Sigmoid colon (tissue), 7 donors: ENCODE data around the gene CACNG6. TPM values are rescaled to one million over a fixed set of nuclear protein-coding genes. Genes with fewer than 3 reads are reported as not detected.

Experiments
- DNase-seq: peaks from one replicate; pipeline ENCODE4 v3.0.0-alpha.2; 2019
- H3K27ac ChIP-seq, 4 donors: fragments of 200-600 bp; sonication (generic); one replicate each; pipeline ENCODE4 v1.5.1; 2016 to 2019; ENCODE audit warnings: mild to moderate bottlenecking in 1 of 4
- H3K27me3 ChIP-seq, 3 donors: fragments of 200-600 bp; sonication (generic); one replicate each; pipeline ENCODE4 v1.5.1; 2019; ENCODE audit warnings: mild to moderate bottlenecking in 1 of 3
- H3K36me3 ChIP-seq, 4 donors: fragments of 200-600 bp; sonication (generic); one replicate each; pipeline ENCODE4 v1.5.1; 2016 to 2019
- H3K4me1 ChIP-seq, 4 donors: fragments of 200-600 bp; sonication (generic); one replicate each; pipeline ENCODE4 v1.5.1; 2017 to 2019
- H3K4me3 ChIP-seq, 4 donors: fragments of 200-600 bp; sonication (generic); one replicate each; pipeline ENCODE4 v1.5.1; 2017 to 2019; ENCODE audit warnings: mild to moderate bottlenecking in 2 of 4, moderate library complexity in 1 of 4
- H3K9me3 ChIP-seq, 4 donors: fragments of 200-600 bp in 3 of 4; sonication (generic) in 3 of 4; one replicate each; pipeline versions ENCODE4 v1.5.1 to v1.6.1; 2013 to 2019
- CTCF ChIP-seq, 4 experiments: fragments of 450-650 bp in 3 of 4; fragments of 200-600 bp in 1 of 4; IDR thresholded peaks; one replicate each; pipeline ENCODE4 v1.5.1; 2016 to 2019; ENCODE audit warnings: antibody characterized with exemption in 4 of 4, mild to moderate bottlenecking in 3 of 4, moderate library complexity in 2 of 4
- EP300 ChIP-seq, 4 donors: sonication (generic); formaldehyde crosslinking; IDR thresholded peaks; one replicate each; pipeline ENCODE4 v1.6.1; 2017; ENCODE audit warnings: antibody characterized with exemption in 4 of 4
- POLR2A ChIP-seq, 2 donors: fragments of 450-650 bp; IDR thresholded peaks; one replicate each; pipeline ENCODE4 v1.6.1; 2016; ENCODE audit warnings: antibody characterized with exemption in 2 of 2, mild to moderate bottlenecking in 2 of 2, moderate library complexity in 2 of 2
- POLR2AphosphoS5 ChIP-seq, 4 donors: sonication (generic); formaldehyde crosslinking; IDR thresholded peaks; one replicate each; pipeline ENCODE4 v1.6.1; 2017; ENCODE audit warnings: antibody characterized with exemption in 4 of 4
- WGBS, 2 donors: extraction: QIAGEN DNeasy Blood & Tissue Kit; methylation state at CpG; one replicate each; pipeline ENCODE4 v1.1.7; 2013; 5-methylcytosine and 5-hydroxymethylcytosine counted together
- intact Hi-C: fragments of 100-400 bp; cut with DNase I; formaldehyde crosslinking; loops from one replicate; pipeline ENCODE4 v1.15.1; 2023
- polyA plus RNA-seq, 3 donors: library from polyadenylated mRNA; stranded (reverse); fragments of 200-250 nt; gene quantifications; one replicate each; pipeline ENCODE4 v1.2.3, GENCODE V29; 2013
- total RNA-seq, 4 donors: library from RNA; depleted of rRNA; stranded (reverse); fragments of >200 nt; gene quantifications; one replicate each; pipeline ENCODE4 v1.1.0, GENCODE V29; 2016
- donor health status: healthy with polysubstance abuse.
- donor health status: Bipolar disorder and iron deficiency.
- donor health status: healthy.

Gene CACNG6
- total and polyA plus RNA-seq, 7 donors, result not detected

DNA sequence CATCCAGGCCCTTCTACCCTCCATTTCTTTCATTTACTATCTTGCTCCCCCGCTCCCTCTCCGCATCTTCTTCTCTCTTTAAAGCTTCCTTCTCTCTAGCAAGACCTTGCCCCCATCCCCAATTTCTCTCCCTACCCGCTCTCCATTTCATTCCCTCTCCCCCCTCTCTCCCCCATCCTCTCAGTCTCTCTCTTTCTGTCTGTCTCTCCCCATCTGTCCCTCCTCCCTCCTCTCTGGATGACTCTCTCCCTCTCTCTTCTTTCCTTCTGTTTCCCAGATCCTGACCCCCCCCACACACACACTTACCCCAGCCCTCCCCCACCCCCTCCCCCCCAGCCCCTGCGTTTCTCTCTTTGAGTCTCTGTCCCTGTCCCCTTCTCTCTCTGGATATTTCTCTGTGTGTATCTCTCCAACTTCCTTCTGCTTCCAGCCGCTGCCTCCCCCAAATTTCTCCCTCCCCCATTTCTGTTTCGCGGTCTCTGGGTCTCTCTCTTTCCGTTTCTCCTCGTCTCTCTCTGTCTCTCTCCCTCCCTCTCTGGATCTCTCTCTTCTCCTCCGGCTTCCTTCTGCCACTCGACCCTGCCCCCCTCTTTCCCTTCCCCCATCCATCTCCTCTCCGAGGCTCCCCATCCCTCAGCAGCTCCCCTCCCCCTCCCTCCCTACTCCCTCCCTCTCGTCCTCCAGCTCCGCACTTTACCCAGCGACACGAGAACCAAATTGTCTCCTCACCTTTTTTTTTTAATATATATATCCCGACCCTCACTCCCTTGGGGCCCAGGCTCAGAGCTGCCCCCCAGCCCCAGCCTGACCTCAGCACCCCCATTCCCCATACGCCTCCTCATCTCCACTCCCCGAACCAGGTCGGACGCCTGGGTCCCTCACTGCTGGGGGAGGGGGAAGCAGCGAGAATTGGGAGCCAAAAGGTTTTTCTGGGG, 32.3 kb upstream of the CACNG6 start:
- no peak for TF ChIP-seq CTCF (IDR thresholded peaks at IDR 0.05)
- TF ChIP-seq POLR2A (IDR thresholded peaks at IDR 0.05), result no peak
- TF ChIP-seq POLR2AphosphoS5 (IDR thresholded peaks at IDR 0.05), result no peak
- TF ChIP-seq EP300 (IDR thresholded peaks at IDR 0.05), result no peak
- Histone ChIP-seq H3K9me3 (no peaks in the 10 kb centered on the region), H3K27me3 (peaks cover 25 to 90% (median 61%) of the 10 kb centered on the region in 3 donors), H3K4me1 (no peaks in the 10 kb centered on the region), H3K27ac (no peak overlapping the region), H3K36me3 (no peaks in the 10 kb centered on the region), H3K4me3 (no peak overlapping the region)
- intact Hi-C loops, result no loop called here
- no peak for DNase-seq
- 3 to 8% methylated on average over 22 of the region's 22 CpGs for WGBS, 2 donors

DNA sequence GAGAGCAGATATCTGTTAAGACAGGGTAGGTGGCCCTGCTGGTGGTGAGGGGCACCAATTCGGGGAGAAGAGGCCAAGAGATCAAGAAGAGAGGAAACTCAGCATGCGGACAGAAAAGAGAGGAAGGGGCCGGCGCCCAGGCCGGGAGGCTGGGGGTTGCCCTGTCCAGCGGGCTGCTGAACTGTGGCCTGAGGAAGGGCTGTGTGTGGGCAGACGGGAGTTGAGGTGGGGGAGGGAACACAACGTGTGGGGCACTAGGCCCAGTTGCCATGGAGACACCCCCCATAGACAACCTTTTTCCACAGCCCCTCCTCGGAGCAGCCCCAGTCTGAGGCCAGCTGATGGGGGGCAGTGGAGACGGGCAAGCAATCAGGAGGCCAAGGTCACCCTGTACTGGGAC, 31.2 kb upstream of the CACNG6 start:
- H3K27ac ChIP-seq, result no peak overlapping the region
- WGBS, 2 donors, result 4 to 11% methylated on average over 10 of the region's 10 CpGs
- H3K9me3 ChIP-seq, result no peaks in the 10 kb centered on the region
- TF ChIP-seq CTCF (IDR thresholded peaks at IDR 0.05) (no peak), EP300 (IDR thresholded peaks at IDR 0.05) (no peak), POLR2A (IDR thresholded peaks at IDR 0.05) (no peak), POLR2AphosphoS5 (IDR thresholded peaks at IDR 0.05) (no peak)
- no peak for DNase-seq
- no peaks in the 10 kb centered on the region for H3K36me3 ChIP-seq
- no peak overlapping the region for H3K4me3 ChIP-seq
- H3K27me3 ChIP-seq, result peaks cover 25 to 95% (median 68%) of the 10 kb centered on the region in 3 donors
- intact Hi-C loops, result no loop called here
- no peaks in the 10 kb centered on the region for H3K4me1 ChIP-seq

GRCh38 chr19:53960886-53961285, 30.6 kb upstream of the CACNG6 start:
- Histone ChIP-seq H3K4me1 (no peaks in the 10 kb centered on the region), H3K27ac (no peak overlapping the region), H3K9me3 (no peaks in the 10 kb centered on the region), H3K27me3 (peaks cover 25 to 98% (median 70%) of the 10 kb centered on the region in 3 donors), H3K4me3 (no peak overlapping the region), H3K36me3 (no peaks in the 10 kb centered on the region)
- 7 to 16% methylated on average over 8 of the region's 8 CpGs for WGBS, 2 donors
- TF ChIP-seq POLR2A (IDR thresholded peaks at IDR 0.05), result no peak
- TF ChIP-seq CTCF (IDR thresholded peaks at IDR 0.05), result no peak
- no peak for TF ChIP-seq EP300 (IDR thresholded peaks at IDR 0.05)
- intact Hi-C loops, result no loop called here
- DNase-seq, result no peak

GRCh38 chr19:53961523-53962356, 29.7 kb upstream of the CACNG6 start:
- no peak overlapping the region for H3K27ac ChIP-seq
- TF ChIP-seq EP300 (IDR thresholded peaks at IDR 0.05) (no peak), POLR2A (IDR thresholded peaks at IDR 0.05) (no peak), POLR2AphosphoS5 (IDR thresholded peaks at IDR 0.05) (no peak), CTCF (IDR thresholded peaks at IDR 0.05) (no peak)
- no peaks in the 10 kb centered on the region for H3K4me1 ChIP-seq
- no peak overlapping the region for H3K4me3 ChIP-seq
- H3K9me3 ChIP-seq, result no peaks in the 10 kb centered on the region
- DNase-seq, result no peak
- H3K36me3 ChIP-seq, result no peaks in the 10 kb centered on the region
- H3K27me3 ChIP-seq, result peaks cover 25 to 98% (median 70%) of the 10 kb centered on the region in 3 donors
- 4 to 15% methylated on average over 32 of the region's 32 CpGs for WGBS, 2 donors
- intact Hi-C loops, result no loop called here
